WTC11 (cell line): Measurements from ENCODE around the gene COL20A1.

ENCODE experiments used
- CREB1 ChIP-seq: sonication (generic); formaldehyde crosslinking; IDR thresholded peaks from 2 replicates; pipeline ENCODE4 v1.8.0; 2023; ENCODE audit warnings: mild to moderate bottlenecking, missing genetic modification reagents
- ETV6 ChIP-seq: sonication (generic); formaldehyde crosslinking; IDR thresholded peaks from 2 replicates; pipeline ENCODE4 v1.8.1; 2022; ENCODE audit warnings: mild to moderate bottlenecking, missing genetic modification reagents
- FOXK1 ChIP-seq: sonication (generic); formaldehyde crosslinking; IDR thresholded peaks from 2 replicates; pipeline ENCODE4 v1.8.0; 2022; ENCODE audit warnings: mild to moderate bottlenecking, moderate library complexity, missing genetic modification reagents
- FOXP1 ChIP-seq: sonication (generic); formaldehyde crosslinking; IDR thresholded peaks from 2 replicates; pipeline ENCODE4 v1.8.0; 2022; ENCODE audit warnings: missing genetic modification reagents, mild to moderate bottlenecking, moderate library complexity, borderline replicate concordance
- GRHL2 ChIP-seq: fragments of 250-450 bp; sonication (Bioruptor Pico); IDR thresholded peaks from 2 replicates; pipeline ENCODE4 v1.8.0; 2022; ENCODE audit warnings: mild to moderate bottlenecking, moderate library complexity; ENCODE audit not compliant: insufficient replicate concordance, severe bottlenecking
- JUN ChIP-seq: sonication (generic); formaldehyde crosslinking; IDR thresholded peaks from 2 replicates; pipeline ENCODE4 v1.8.0; 2023; ENCODE audit warnings: mild to moderate bottlenecking, missing genetic modification reagents
- NFYB ChIP-seq: sonication (generic); formaldehyde crosslinking; conservative IDR thresholded peaks from 2 replicates; pipeline ENCODE4 v1.8.0; 2022; ENCODE audit warnings: low read depth, missing genetic modification reagents
- NR3C1 ChIP-seq: sonication (generic); formaldehyde crosslinking; conservative IDR thresholded peaks from 2 replicates; pipeline ENCODE4 v1.8.1; 2023; ENCODE audit warnings: low read depth, mild to moderate bottlenecking, missing genetic modification reagents
- RELA ChIP-seq: sonication (generic); formaldehyde crosslinking; IDR thresholded peaks from 2 replicates; pipeline ENCODE4 v1.8.1; 2022; ENCODE audit warnings: missing genetic modification reagents, mild to moderate bottlenecking, borderline replicate concordance
- TP53 ChIP-seq: sonication (generic); formaldehyde crosslinking; IDR thresholded peaks from 2 replicates; pipeline ENCODE4 v1.8.1; 2023; ENCODE audit warnings: mild to moderate bottlenecking, missing genetic modification reagents
- ZMAT4 ChIP-seq: fragments of 250-450 bp; sonication (Bioruptor Pico); IDR thresholded peaks from 2 replicates; pipeline ENCODE4 v1.9.0; 2021; ENCODE audit warnings: mild to moderate bottlenecking
- TF ChIP-seq, protein P1 (sequence below): fragments of 200-600 bp; IDR thresholded peaks from 2 replicates; pipeline ENCODE4 v1.8.0; 2022; ENCODE audit warnings: antibody characterized with exemption
- TF ChIP-seq, protein P2 (sequence below): sonication (generic); formaldehyde crosslinking; IDR thresholded peaks from 2 replicates; pipeline ENCODE4 v1.8.1; 2023; ENCODE audit warnings: mild to moderate bottlenecking, missing genetic modification reagents, moderate library complexity

DNA sequence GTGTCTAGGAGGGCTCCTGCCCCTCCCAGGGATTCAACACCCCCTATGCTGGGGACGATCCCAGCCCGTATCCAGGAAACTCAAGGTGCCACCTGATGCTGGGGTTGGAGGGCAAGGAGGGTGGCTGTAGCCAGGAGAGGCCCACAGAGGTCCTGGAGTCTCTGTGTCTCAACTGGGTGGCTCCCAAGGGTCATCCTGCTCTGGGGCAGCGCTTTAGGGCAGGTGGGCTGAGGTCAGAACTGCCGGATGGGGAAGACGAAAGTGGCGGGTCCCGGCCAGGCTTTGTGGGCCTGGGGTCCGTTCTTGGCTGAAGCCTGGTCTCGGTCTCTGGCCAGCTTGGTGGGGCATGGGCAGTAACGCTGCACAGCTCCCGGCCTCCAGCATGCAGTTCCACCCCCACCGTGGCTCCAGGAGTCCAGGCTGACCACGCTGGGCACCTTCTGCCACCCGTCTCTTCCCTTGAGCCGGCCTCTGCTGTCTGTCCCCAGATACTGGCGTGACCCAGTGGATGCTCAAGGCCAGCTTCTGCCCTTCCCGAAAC, 2.8 kb upstream of the COL20A1 start:
- TF ChIP-seq, protein P1, sequence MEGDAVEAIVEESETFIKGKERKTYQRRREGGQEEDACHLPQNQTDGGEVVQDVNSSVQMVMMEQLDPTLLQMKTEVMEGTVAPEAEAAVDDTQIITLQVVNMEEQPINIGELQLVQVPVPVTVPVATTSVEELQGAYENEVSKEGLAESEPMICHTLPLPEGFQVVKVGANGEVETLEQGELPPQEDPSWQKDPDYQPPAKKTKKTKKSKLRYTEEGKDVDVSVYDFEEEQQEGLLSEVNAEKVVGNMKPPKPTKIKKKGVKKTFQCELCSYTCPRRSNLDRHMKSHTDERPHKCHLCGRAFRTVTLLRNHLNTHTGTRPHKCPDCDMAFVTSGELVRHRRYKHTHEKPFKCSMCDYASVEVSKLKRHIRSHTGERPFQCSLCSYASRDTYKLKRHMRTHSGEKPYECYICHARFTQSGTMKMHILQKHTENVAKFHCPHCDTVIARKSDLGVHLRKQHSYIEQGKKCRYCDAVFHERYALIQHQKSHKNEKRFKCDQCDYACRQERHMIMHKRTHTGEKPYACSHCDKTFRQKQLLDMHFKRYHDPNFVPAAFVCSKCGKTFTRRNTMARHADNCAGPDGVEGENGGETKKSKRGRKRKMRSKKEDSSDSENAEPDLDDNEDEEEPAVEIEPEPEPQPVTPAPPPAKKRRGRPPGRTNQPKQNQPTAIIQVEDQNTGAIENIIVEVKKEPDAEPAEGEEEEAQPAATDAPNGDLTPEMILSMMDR: no peak
- TF ChIP-seq TP53 (CRISPR knock-in tag) (no peak), CREB1 (CRISPR knock-in tag) (no peak), ZMAT4 (CRISPR knock-in tag) (no peak), NR3C1 (CRISPR knock-in tag) (no peak), FOXK1 (CRISPR knock-in tag) (no peak), RELA (CRISPR knock-in tag) (no peak), ETV6 (CRISPR knock-in tag) (no peak), JUN (CRISPR knock-in tag) (no peak), GRHL2 (CRISPR knock-in tag) (no peak), FOXP1 (CRISPR knock-in tag) (no peak), NFYB (CRISPR knock-in tag) (no peak)
- TF ChIP-seq, protein P2, sequence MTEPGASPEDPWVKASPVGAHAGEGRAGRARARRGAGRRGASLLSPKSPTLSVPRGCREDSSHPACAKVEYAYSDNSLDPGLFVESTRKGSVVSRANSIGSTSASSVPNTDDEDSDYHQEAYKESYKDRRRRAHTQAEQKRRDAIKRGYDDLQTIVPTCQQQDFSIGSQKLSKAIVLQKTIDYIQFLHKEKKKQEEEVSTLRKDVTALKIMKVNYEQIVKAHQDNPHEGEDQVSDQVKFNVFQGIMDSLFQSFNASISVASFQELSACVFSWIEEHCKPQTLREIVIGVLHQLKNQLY (CRISPR knock-in tag): no peak
